ENCODE results near the gene FYN.

FYN gene

GRCh38 chr6:111766201-111766857, 106.9 kb downstream of the FYN start:
- DNase-seq: no peak

- no peak for DNase-seq
Observed at GRCh38 chr6:111765763-111766162, 107.5 kb downstream of the FYN start.

GRCh38 chr6:111764238-111765175, 108.7 kb downstream of the FYN start:
- DNase-seq: no peak

- DNase-seq: no peak
Observed at GRCh38 chr6:111763381-111763780, 109.9 kb downstream of the FYN start.

GRCh38 chr6:111761783-111762312, 111.4 kb downstream of the FYN start:
- peak; percentile 51 to 52 for DNase-seq

GRCh38 chr6:111761212-111761611, 112.0 kb downstream of the FYN start:
- DNase-seq: no peak

- DNase-seq: no peak
Observed at GRCh38 chr6:111759836-111760785, 113.1 kb downstream of the FYN start.

GRCh38 chr6:111759331-111759835, 113.9 kb downstream of the FYN start:
- no peak for DNase-seq

GRCh38 chr6:111758608-111759329, 114.5 kb downstream of the FYN start:
- DNase-seq: no peak

- no peak for DNase-seq
Observed at GRCh38 chr6:111757342-111757741, 115.9 kb downstream of the FYN start.

GRCh38 chr6:111754423-111754822, 118.8 kb downstream of the FYN start:
- DNase-seq: no peak

- no peak for DNase-seq
Observed at GRCh38 chr6:111753573-111753972, 119.7 kb downstream of the FYN start.

GRCh38 chr6:111752476-111752875, 120.8 kb downstream of the FYN start:
- no peak for DNase-seq

GRCh38 chr6:111750753-111751673, 122.2 kb downstream of the FYN start:
- no peak for DNase-seq

GRCh38 chr6:111750153-111750552, 123.1 kb downstream of the FYN start:
- DNase-seq: no peak

GRCh38 chr6:111748231-111748647, 125.0 kb downstream of the FYN start:
- no peak for DNase-seq

- DNase-seq: no peak
Observed at GRCh38 chr6:111747829-111748228, 125.4 kb downstream of the FYN start.

GRCh38 chr6:111747396-111747795, 125.9 kb downstream of the FYN start:
- DNase-seq: no peak

- DNase-seq: no peak
Observed at GRCh38 chr6:111746983-111747382, 126.3 kb downstream of the FYN start.

GRCh38 chr6:111745636-111746035, 127.6 kb downstream of the FYN start:
- DNase-seq: no peak

- no peak for DNase-seq
Observed at GRCh38 chr6:111745186-111745585, 128.1 kb downstream of the FYN start.
